ENCODE data around the gene KRTAP5-3.

- TF ChIP-seq CTCF (tag by site-specific recombination; IDR thresholded peaks at IDR 0.05) (no peak), ZNF37A (tag by site-specific recombination; IDR thresholded peaks at IDR 0.05) (no peak), RBAK (tag by site-specific recombination; IDR thresholded peaks at IDR 0.05) (no peak), ZNF76 (tag by site-specific recombination; IDR thresholded peaks at IDR 0.05; ENCODE audit: borderline replicate concordance, low read depth) (no peak), ZNF138 (tag by site-specific recombination; IDR thresholded peaks at IDR 0.05; ENCODE audit: borderline replicate concordance) (no peak)
Observed at GRCh38 chr11:1569251-1569780, 38.9 kb downstream of the KRTAP5-3 start.

All from HEK293 (cell line).